HG02610 (cell line): ENCODE results near the gene CRIP1.

Source experiments
- ATAC-seq: cut with Tn5 transposase; IDR thresholded peaks from one replicate; pipeline ENCODE4 v1.9.1; 2021; ENCODE audit warnings: mild to moderate bottlenecking, moderate library complexity; ENCODE audit not compliant: unreplicated experiment

CRIP1 gene

DNA sequence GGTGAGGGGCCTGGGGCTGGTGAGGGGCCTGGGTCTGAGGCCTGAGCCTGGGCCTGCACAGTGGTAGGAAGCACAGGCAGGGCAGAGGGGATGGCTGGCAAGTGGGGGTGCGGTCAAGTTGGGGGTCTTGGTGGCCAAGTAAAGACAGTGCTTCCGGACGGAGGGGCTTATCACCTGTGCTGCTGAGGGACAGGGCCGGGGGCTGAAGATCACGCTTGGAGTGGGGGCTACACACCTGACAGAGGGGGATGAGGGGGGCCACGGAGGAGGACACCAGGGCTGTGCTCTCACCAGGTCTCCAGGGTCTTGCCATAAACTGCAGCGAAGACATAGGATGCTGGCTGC lies 16.6 kb downstream of the CRIP1 start:
- ATAC-seq: no peak

GRCh38 chr14:105503935-105504692 lies 17.4 kb downstream of the CRIP1 start:
- ATAC-seq: no peak

DNA sequence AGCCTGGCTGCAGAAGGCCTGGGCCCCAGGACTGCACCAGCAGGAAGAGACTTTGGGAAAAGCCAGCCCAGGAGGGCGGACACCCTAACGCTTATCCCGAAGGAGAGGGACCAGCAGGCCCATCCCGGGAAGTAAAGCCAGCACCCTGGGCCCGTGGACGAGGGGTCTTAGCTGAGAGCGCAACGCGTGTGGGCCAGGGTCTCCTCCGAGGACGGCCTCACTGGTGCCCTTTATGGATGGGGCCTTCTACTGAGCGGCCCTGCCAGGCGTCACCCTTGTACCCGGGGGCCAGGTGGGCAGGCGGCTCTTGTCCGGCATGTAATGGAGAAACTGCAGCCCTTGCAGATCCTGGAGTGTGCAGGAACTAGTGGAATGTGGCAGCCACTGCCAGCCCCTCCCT lies 18.4 kb downstream of the CRIP1 start:
- no peak for ATAC-seq

- no peak for ATAC-seq
Measured at GRCh38 chr14:105507247-105507646, 20.6 kb downstream of the CRIP1 start.

DNA sequence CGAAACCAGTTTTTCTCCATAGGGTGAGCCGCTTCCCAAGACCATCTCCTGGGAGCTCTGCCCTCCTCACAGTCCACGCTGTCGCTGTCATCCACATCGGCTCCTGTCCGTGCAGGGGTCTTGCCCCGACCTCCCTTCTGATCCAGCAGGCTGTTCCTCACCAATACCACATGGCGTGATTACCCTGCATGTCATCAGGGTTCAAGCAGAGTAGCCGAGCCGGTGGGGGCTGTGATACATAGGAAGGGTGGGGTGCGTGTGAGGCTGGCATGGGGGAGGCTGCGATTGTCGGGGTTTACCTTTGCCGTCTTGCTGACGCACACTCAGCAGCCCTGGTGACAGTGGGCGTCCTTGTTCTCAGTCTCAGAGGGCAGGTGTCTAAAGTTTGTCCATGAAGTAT lies 21.4 kb downstream of the CRIP1 start:
- no peak for ATAC-seq

GRCh38 chr14:105508601-105509000 lies 21.9 kb downstream of the CRIP1 start:
- ATAC-seq: no peak

DNA sequence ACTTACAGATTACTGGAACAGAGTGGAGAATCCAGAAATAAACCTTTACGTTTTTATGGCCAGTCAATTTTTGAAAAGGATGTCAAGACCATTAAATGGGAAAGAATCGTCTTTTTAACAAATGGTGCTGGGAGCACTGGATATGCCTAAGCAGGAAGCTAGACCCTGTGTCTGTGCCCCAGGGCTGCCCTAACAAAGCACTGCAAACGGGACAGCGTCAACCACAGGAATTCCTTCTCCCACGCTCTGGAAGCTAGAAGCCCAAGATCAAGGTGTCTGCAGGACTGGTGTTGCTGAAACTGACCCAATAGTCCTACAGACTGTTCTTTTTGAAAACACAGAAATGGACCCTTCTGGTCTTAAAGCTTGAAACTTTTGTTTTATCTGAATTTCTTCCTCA lies 30.4 kb downstream of the CRIP1 start:
- no peak for ATAC-seq

GRCh38 chr14:105519946-105520698 lies 33.4 kb downstream of the CRIP1 start:
- ATAC-seq: no peak

GRCh38 chr14:105525326-105525725 lies 38.6 kb downstream of the CRIP1 start:
- no peak for ATAC-seq

GRCh38 chr14:105525861-105526775 lies 39.4 kb downstream of the CRIP1 start, which contains the start of gene TMEM121:
Gene TMEM121 (plus strand): TSS chr14:105526583. CDS start chr14:105528835, 2,252 bp downstream.
- no peak for ATAC-seq

- no peak for ATAC-seq
Measured at GRCh38 chr14:105526776-105527380, 40.2 kb downstream of the CRIP1 start.

DNA sequence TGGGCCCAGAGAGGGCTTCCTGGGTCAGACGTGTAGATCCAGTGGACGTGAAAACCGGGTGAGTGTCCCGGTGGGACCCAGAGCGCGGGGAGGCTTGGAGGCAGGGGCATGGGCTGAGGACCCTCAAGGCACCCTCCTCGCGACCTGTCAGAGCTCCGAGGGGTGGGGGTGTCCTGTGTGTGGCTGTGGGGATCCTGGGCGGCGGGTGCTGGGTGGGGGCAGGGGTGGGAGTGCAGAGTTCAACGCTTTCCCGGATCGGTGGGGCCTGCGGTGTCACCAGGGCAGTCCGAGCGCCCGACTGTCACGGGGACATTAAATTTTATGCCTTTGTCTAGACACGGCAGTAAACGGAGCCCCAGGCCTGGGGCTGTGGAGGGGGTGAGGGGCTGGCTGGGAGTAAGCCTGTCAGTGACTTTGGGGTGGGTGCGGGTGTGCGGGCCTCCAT lies 40.7 kb downstream of the CRIP1 start:
- ATAC-seq: no peak

DNA sequence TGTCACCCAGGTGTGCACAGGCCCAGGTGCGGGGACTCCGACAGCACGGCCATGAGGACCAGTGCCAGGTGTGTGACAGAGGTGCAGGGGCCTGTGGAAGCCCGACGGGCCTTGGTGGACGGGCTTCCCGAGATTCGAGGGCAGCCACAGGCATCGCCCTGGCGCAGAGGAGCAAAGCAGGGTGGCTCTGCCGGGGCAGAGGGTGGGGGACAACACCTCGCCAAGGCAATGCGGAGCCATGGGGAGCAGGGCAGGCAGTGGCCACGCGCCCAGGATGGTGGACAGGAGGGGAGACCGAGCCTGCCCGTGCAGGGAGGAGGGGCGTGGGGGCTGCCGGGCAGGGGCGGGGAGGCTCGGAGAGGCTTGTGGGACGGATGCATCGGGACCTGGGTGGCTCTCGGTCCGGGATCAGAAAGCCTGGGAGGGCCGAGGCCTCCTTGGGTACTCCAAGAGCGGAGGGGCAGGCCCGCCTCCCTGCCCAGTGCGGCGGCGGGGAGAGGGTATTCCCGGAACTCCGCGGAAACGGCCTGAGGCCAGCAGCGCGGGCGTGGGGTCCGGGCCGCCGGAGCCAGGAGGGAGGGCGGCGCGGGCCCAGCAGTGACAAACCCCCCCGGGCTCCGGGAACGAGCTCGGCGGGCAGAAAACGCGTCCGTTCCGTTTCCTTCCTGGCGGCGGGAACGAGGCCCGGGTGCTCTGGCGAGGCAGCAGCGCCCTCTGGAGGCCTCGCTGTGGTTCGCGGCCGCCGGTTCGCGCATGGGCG lies 41.3 kb downstream of the CRIP1 start:
- ATAC-seq: no peak

DNA sequence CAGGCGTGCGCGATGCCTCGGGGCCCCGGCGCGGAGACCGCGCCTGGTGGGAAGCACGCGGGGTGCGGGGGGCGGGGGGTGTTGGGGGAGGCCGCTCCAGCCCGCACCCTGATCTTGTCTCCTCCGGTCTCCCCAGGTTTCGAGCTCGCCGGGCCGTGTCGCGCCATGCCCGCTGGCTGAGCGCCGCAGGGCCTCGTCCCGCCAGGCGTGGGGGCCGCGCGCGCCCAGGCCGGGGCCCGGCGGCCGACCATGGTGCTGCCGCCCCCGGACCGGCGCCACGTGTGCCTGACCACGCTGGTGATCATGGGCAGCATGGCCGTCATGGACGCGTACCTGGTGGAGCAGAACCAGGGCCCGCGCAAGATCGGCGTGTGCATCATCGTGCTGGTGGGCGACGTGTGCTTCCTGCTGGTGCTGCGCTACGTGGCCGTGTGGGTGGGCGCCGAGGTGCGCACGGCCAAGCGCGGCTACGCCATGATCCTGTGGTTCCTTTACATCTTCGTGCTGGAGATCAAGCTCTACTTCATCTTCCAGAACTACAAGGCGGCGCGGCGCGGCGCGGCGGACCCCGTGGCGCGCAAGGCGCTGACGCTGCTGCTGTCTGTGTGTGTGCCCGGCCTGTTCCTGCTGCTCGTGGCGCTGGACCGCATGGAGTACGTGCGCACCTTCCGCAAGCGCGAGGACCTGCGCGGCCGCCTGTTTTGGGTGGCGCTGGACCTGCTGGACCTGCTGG lies 42.1 kb downstream of the CRIP1 start:
- no peak for ATAC-seq

DNA sequence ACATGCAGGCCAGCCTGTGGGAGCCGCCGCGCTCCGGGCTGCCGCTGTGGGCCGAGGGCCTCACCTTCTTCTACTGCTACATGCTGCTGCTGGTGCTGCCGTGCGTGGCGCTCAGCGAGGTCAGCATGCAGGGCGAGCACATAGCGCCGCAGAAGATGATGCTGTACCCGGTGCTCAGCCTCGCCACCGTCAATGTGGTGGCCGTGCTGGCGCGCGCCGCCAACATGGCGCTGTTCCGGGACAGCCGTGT lies 42.6 kb downstream of the CRIP1 start:
- no peak for ATAC-seq

DNA sequence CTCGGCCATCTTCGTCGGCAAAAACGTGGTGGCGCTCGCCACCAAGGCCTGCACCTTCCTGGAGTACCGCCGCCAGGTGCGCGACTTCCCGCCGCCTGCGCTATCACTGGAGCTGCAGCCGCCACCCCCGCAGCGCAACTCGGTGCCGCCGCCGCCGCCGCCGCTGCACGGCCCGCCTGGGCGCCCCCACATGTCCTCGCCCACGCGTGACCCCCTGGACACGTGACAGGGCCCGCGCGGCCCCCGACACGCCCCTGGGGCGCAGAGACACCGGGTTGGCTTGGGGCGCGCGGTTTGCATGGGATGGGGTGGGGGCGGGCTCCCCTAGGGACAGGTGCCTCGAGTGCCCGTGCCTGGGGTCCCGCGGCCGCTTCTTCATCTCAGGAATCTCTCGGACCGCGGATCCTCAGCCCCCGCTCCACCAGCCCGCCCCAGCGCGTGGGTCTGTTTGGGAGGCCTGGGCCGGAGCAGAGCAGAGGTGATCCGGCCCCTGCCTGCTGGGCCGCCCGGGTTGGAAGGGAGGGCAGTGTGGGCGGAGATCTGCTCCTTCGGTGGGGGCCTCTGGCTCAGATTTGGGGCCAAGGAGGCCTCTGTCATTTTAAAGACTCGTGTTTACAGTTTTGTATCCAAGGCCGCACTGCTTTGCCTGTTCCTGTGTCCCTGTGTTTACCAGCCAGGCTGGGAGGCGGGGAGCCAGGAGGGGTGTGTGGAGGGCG lies 43.0 kb downstream of the CRIP1 start:
- no peak for ATAC-seq

GRCh38 chr14:105530285-105531087 lies 43.8 kb downstream of the CRIP1 start:
- no peak for ATAC-seq
